ENCODE results near the gene FUT9.

Gene FUT9

GRCh38 chr6:96157018-96157565, 141.3 kb downstream of the FUT9 start:
- H3K4me1 ChIP-seq (ENCODE audit: control insufficient read depth in 2 of 2, insufficient read depth in 2 of 2, low read length in 2 of 2), result no peaks in the 10 kb centered on the region
- H3K27me3 ChIP-seq (ENCODE audit: control insufficient read depth in 2 of 2, insufficient read depth in 2 of 2, low read length in 2 of 2), result no peaks in the 10 kb centered on the region
- H3K9me3 ChIP-seq (ENCODE audit: control insufficient read depth in 2 of 2, low read length in 2 of 2), result no peaks in the 10 kb centered on the region
- no peak overlapping the region for H3K4me3 ChIP-seq (ENCODE audit: low read length in 2 of 2)
- H3K27ac ChIP-seq (ENCODE audit: low read depth in 2 of 2, low read length in 2 of 2), result no peak overlapping the region
- no peak overlapping the region for H3K9ac ChIP-seq (ENCODE audit: low read depth in 1 of 2, low read length in 2 of 2)
- no peaks in the 10 kb centered on the region for H3K36me3 ChIP-seq (ENCODE audit: control insufficient read depth in 2 of 2, insufficient read depth in 2 of 2, low read length in 2 of 2)

GRCh38 chr6:96162711-96163120, 146.9 kb downstream of the FUT9 start:
- Histone ChIP-seq H3K4me1 (ENCODE audit: control insufficient read depth in 2 of 2, insufficient read depth in 2 of 2, low read length in 2 of 2) (no peaks in the 10 kb centered on the region), H3K36me3 (ENCODE audit: control insufficient read depth in 2 of 2, insufficient read depth in 2 of 2, low read length in 2 of 2) (no peaks in the 10 kb centered on the region), H3K9ac (ENCODE audit: low read depth in 1 of 2, low read length in 2 of 2) (no peak overlapping the region), H3K9me3 (ENCODE audit: control insufficient read depth in 2 of 2, low read length in 2 of 2) (no peaks in the 10 kb centered on the region), H3K4me3 (ENCODE audit: low read length in 2 of 2) (no peak overlapping the region), H3K27me3 (ENCODE audit: control insufficient read depth in 2 of 2, insufficient read depth in 2 of 2, low read length in 2 of 2) (no peaks in the 10 kb centered on the region), H3K27ac (ENCODE audit: low read depth in 2 of 2, low read length in 2 of 2) (no peak overlapping the region)

GRCh38 chr6:96164802-96165201, 149.0 kb downstream of the FUT9 start:
- no peak overlapping the region for H3K4me3 ChIP-seq (ENCODE audit: low read length in 2 of 2)
- H3K36me3 ChIP-seq (ENCODE audit: control insufficient read depth in 2 of 2, insufficient read depth in 2 of 2, low read length in 2 of 2), result no peaks in the 10 kb centered on the region
- no peaks in the 10 kb centered on the region for H3K9me3 ChIP-seq (ENCODE audit: control insufficient read depth in 2 of 2, low read length in 2 of 2)
- no peak overlapping the region for H3K9ac ChIP-seq (ENCODE audit: low read depth in 1 of 2, low read length in 2 of 2)
- no peaks in the 10 kb centered on the region for H3K4me1 ChIP-seq (ENCODE audit: control insufficient read depth in 2 of 2, insufficient read depth in 2 of 2, low read length in 2 of 2)
- no peaks in the 10 kb centered on the region for H3K27me3 ChIP-seq (ENCODE audit: control insufficient read depth in 2 of 2, insufficient read depth in 2 of 2, low read length in 2 of 2)
- no peak overlapping the region for H3K27ac ChIP-seq (ENCODE audit: low read depth in 2 of 2, low read length in 2 of 2)

GRCh38 chr6:96171112-96171511, 155.3 kb downstream of the FUT9 start:
- H3K4me1 ChIP-seq (ENCODE audit: control insufficient read depth in 2 of 2, insufficient read depth in 2 of 2, low read length in 2 of 2), result no peaks in the 10 kb centered on the region
- H3K9me3 ChIP-seq (ENCODE audit: control insufficient read depth in 2 of 2, low read length in 2 of 2), result no peaks in the 10 kb centered on the region
- no peak overlapping the region for H3K4me3 ChIP-seq (ENCODE audit: low read length in 2 of 2)
- H3K9ac ChIP-seq (ENCODE audit: low read depth in 1 of 2, low read length in 2 of 2), result no peak overlapping the region
- no peaks in the 10 kb centered on the region for H3K36me3 ChIP-seq (ENCODE audit: control insufficient read depth in 2 of 2, insufficient read depth in 2 of 2, low read length in 2 of 2)
- no peaks in the 10 kb centered on the region for H3K27me3 ChIP-seq (ENCODE audit: control insufficient read depth in 2 of 2, insufficient read depth in 2 of 2, low read length in 2 of 2)
- H3K27ac ChIP-seq (ENCODE audit: low read depth in 2 of 2, low read length in 2 of 2), result no peak overlapping the region

- H3K4me3 ChIP-seq (ENCODE audit: low read length in 2 of 2), result no peak overlapping the region
- H3K36me3 ChIP-seq (ENCODE audit: control insufficient read depth in 2 of 2, insufficient read depth in 2 of 2, low read length in 2 of 2), result no peaks in the 10 kb centered on the region
- no peaks in the 10 kb centered on the region for H3K27me3 ChIP-seq (ENCODE audit: control insufficient read depth in 2 of 2, insufficient read depth in 2 of 2, low read length in 2 of 2)
- no peaks in the 10 kb centered on the region for H3K4me1 ChIP-seq (ENCODE audit: control insufficient read depth in 2 of 2, insufficient read depth in 2 of 2, low read length in 2 of 2)
- no peak overlapping the region for H3K27ac ChIP-seq (ENCODE audit: low read depth in 2 of 2, low read length in 2 of 2)
- no peaks in the 10 kb centered on the region for H3K9me3 ChIP-seq (ENCODE audit: control insufficient read depth in 2 of 2, low read length in 2 of 2)
- H3K9ac ChIP-seq (ENCODE audit: low read depth in 1 of 2, low read length in 2 of 2), result no peak overlapping the region
These were observed 169.0 kb downstream of the FUT9 start for GRCh38 chr6:96184798-96185197.

- H3K4me3 ChIP-seq (ENCODE audit: low read length in 2 of 2), result no peak overlapping the region
- H3K9ac ChIP-seq (ENCODE audit: low read depth in 1 of 2, low read length in 2 of 2), result no peak overlapping the region
- no peaks in the 10 kb centered on the region for H3K9me3 ChIP-seq (ENCODE audit: control insufficient read depth in 2 of 2, low read length in 2 of 2)
- no peaks in the 10 kb centered on the region for H3K27me3 ChIP-seq (ENCODE audit: control insufficient read depth in 2 of 2, insufficient read depth in 2 of 2, low read length in 2 of 2)
- no peak overlapping the region for H3K27ac ChIP-seq (ENCODE audit: low read depth in 2 of 2, low read length in 2 of 2)
- no peaks in the 10 kb centered on the region for H3K36me3 ChIP-seq (ENCODE audit: control insufficient read depth in 2 of 2, insufficient read depth in 2 of 2, low read length in 2 of 2)
- H3K4me1 ChIP-seq (ENCODE audit: control insufficient read depth in 2 of 2, insufficient read depth in 2 of 2, low read length in 2 of 2), result no peaks in the 10 kb centered on the region
These were observed 170.3 kb downstream of the FUT9 start for GRCh38 chr6:96186094-96186493.

GRCh38 chr6:96186516-96187195, 170.9 kb downstream of the FUT9 start:
- H3K4me3 ChIP-seq (ENCODE audit: low read length in 2 of 2), result no peak overlapping the region
- H3K9ac ChIP-seq (ENCODE audit: low read depth in 1 of 2, low read length in 2 of 2), result no peak overlapping the region
- no peaks in the 10 kb centered on the region for H3K4me1 ChIP-seq (ENCODE audit: control insufficient read depth in 2 of 2, insufficient read depth in 2 of 2, low read length in 2 of 2)
- H3K9me3 ChIP-seq (ENCODE audit: control insufficient read depth in 2 of 2, low read length in 2 of 2), result no peaks in the 10 kb centered on the region
- no peak overlapping the region for H3K27ac ChIP-seq (ENCODE audit: low read depth in 2 of 2, low read length in 2 of 2)
- no peaks in the 10 kb centered on the region for H3K27me3 ChIP-seq (ENCODE audit: control insufficient read depth in 2 of 2, insufficient read depth in 2 of 2, low read length in 2 of 2)
- no peaks in the 10 kb centered on the region for H3K36me3 ChIP-seq (ENCODE audit: control insufficient read depth in 2 of 2, insufficient read depth in 2 of 2, low read length in 2 of 2)

- Histone ChIP-seq H3K9ac (ENCODE audit: low read depth in 1 of 2, low read length in 2 of 2) (no peak overlapping the region), H3K4me3 (ENCODE audit: low read length in 2 of 2) (no peak overlapping the region), H3K4me1 (ENCODE audit: control insufficient read depth in 2 of 2, insufficient read depth in 2 of 2, low read length in 2 of 2) (no peaks in the 10 kb centered on the region), H3K36me3 (ENCODE audit: control insufficient read depth in 2 of 2, insufficient read depth in 2 of 2, low read length in 2 of 2) (no peaks in the 10 kb centered on the region), H3K9me3 (ENCODE audit: control insufficient read depth in 2 of 2, low read length in 2 of 2) (no peaks in the 10 kb centered on the region), H3K27me3 (ENCODE audit: control insufficient read depth in 2 of 2, insufficient read depth in 2 of 2, low read length in 2 of 2) (no peaks in the 10 kb centered on the region), H3K27ac (ENCODE audit: low read depth in 2 of 2, low read length in 2 of 2) (no peak overlapping the region)
These were observed 178.9 kb downstream of the FUT9 start for GRCh38 chr6:96194675-96195074.

GRCh38 chr6:96195272-96195671, 179.5 kb downstream of the FUT9 start:
- Histone ChIP-seq H3K4me1 (ENCODE audit: control insufficient read depth in 2 of 2, insufficient read depth in 2 of 2, low read length in 2 of 2) (no peaks in the 10 kb centered on the region), H3K27ac (ENCODE audit: low read depth in 2 of 2, low read length in 2 of 2) (no peak overlapping the region), H3K36me3 (ENCODE audit: control insufficient read depth in 2 of 2, insufficient read depth in 2 of 2, low read length in 2 of 2) (no peaks in the 10 kb centered on the region), H3K9ac (ENCODE audit: low read depth in 1 of 2, low read length in 2 of 2) (no peak overlapping the region), H3K9me3 (ENCODE audit: control insufficient read depth in 2 of 2, low read length in 2 of 2) (no peaks in the 10 kb centered on the region), H3K27me3 (ENCODE audit: control insufficient read depth in 2 of 2, insufficient read depth in 2 of 2, low read length in 2 of 2) (no peaks in the 10 kb centered on the region), H3K4me3 (ENCODE audit: low read length in 2 of 2) (no peak overlapping the region)

- no peaks in the 10 kb centered on the region for H3K36me3 ChIP-seq (ENCODE audit: control insufficient read depth in 2 of 2, insufficient read depth in 2 of 2, low read length in 2 of 2)
- no peaks in the 10 kb centered on the region for H3K9me3 ChIP-seq (ENCODE audit: control insufficient read depth in 2 of 2, low read length in 2 of 2)
- H3K9ac ChIP-seq (ENCODE audit: low read depth in 1 of 2, low read length in 2 of 2), result no peak overlapping the region
- H3K4me1 ChIP-seq (ENCODE audit: control insufficient read depth in 2 of 2, insufficient read depth in 2 of 2, low read length in 2 of 2), result no peaks in the 10 kb centered on the region
- no peak overlapping the region for H3K4me3 ChIP-seq (ENCODE audit: low read length in 2 of 2)
- H3K27me3 ChIP-seq (ENCODE audit: control insufficient read depth in 2 of 2, insufficient read depth in 2 of 2, low read length in 2 of 2), result no peaks in the 10 kb centered on the region
- H3K27ac ChIP-seq (ENCODE audit: low read depth in 2 of 2, low read length in 2 of 2), result no peak overlapping the region
These were observed 180.9 kb downstream of the FUT9 start for GRCh38 chr6:96196633-96197032.

Data from mucosa of rectum (tissue), 2 donors.